SK-N-SH treated with all-trans-retinoic acid at 6 μM for 48 hours (cell line): Measurements from ENCODE around the gene PTH1R.

ENCODE experiments used
- CREB5 ChIP-seq: fragments of 250-450 bp; sonication (Bioruptor Pico); IDR thresholded peaks from 2 replicates; pipeline ENCODE4 v1.5.1; 2020; ENCODE audit warnings: low read depth, mild to moderate bottlenecking, moderate library complexity
- CSRNP3 ChIP-seq: fragments of 250-450 bp; sonication (Bioruptor Pico); IDR thresholded peaks from 2 replicates; pipeline ENCODE4 v1.5.1; 2021; ENCODE audit warnings: mild to moderate bottlenecking, moderate library complexity
- ISL1 ChIP-seq: fragments of 250-450 bp; sonication (Bioruptor Pico); IDR thresholded peaks from 2 replicates; pipeline ENCODE4 v2.1.2; 2022; ENCODE audit warnings: mild to moderate bottlenecking, moderate library complexity
- PATZ1 ChIP-seq: fragments of 250-450 bp; sonication (Bioruptor Pico); IDR thresholded peaks from 2 replicates; pipeline ENCODE4 v1.8.0; 2020; ENCODE audit warnings: mild to moderate bottlenecking, moderate library complexity, borderline replicate concordance
- RARB ChIP-seq: fragments of 250-450 bp; sonication (Bioruptor Pico); IDR thresholded peaks from 2 replicates; pipeline ENCODE4 v1.8.0; 2021; ENCODE audit warnings: mild to moderate bottlenecking, moderate library complexity
- TSHZ2 ChIP-seq: fragments of 250-450 bp; sonication (Bioruptor Pico); IDR thresholded peaks from 2 replicates; pipeline ENCODE4 v1.5.0; 2020; ENCODE audit warnings: mild to moderate bottlenecking, moderate library complexity

- TF ChIP-seq RARB (CRISPR knock-in tag), result no peak
- TF ChIP-seq PATZ1, result no peak
- TF ChIP-seq TSHZ2 (CRISPR knock-in tag), result no peak
- no peak for TF ChIP-seq ISL1 (CRISPR knock-in tag)
- no peak for TF ChIP-seq CSRNP3 (CRISPR knock-in tag)
- TF ChIP-seq CREB5 (CRISPR knock-in tag), result no peak
Measured at GRCh38 chr3:46901591-46902187, 24.2 kb downstream of the PTH1R start.
